Neuronal stem cell (in vitro differentiated cells): ENCODE results near the gene IFIT1.

Source experiments
- DNase-seq: peaks from one replicate; pipeline ENCODE4 v3.0.0-alpha.2; 2013; ENCODE audit warnings: low spot score
- H2AFZ ChIP-seq: one replicate; pipeline ENCODE4 v1.6.1; 2013; ENCODE audit warnings: mild to moderate bottlenecking, low read length, inconsistent platforms
- H2AK5ac ChIP-seq: 2 replicates; pipeline ENCODE4 v1.6.1; 2013; ENCODE audit warnings: low read depth, mild to moderate bottlenecking, inconsistent platforms, low read length, moderate library complexity, mixed read lengths
- H2BK120ac ChIP-seq: 2 replicates; pipeline ENCODE4 v1.6.1; 2013; ENCODE audit warnings: low read depth, mild to moderate bottlenecking, inconsistent platforms, low read length, moderate library complexity, mixed read lengths
- H2BK12ac ChIP-seq: one replicate; pipeline ENCODE4 v1.6.1; 2013; ENCODE audit warnings: low read length, inconsistent platforms
- H2BK15ac ChIP-seq: 2 replicates; pipeline ENCODE4 v1.6.1; 2013; ENCODE audit warnings: mild to moderate bottlenecking, low read length, inconsistent platforms, mixed read lengths
- H2BK5ac ChIP-seq: one replicate; pipeline ENCODE4 v1.6.1; 2013; ENCODE audit warnings: inconsistent platforms, mild to moderate bottlenecking, low read length, moderate library complexity
- H3K14ac ChIP-seq: one replicate; pipeline ENCODE4 v1.6.1; 2013; ENCODE audit warnings: low read length, inconsistent platforms
- H3K18ac ChIP-seq: 2 replicates; pipeline ENCODE4 v1.6.1; 2013; ENCODE audit warnings: low read length, inconsistent platforms
- H3K23ac ChIP-seq: 2 replicates; pipeline ENCODE4 v1.6.1; 2013; ENCODE audit warnings: low read depth, mild to moderate bottlenecking, mixed read lengths, low read length, inconsistent platforms; ENCODE audit not compliant: poor library complexity
- H3K27ac ChIP-seq: replicated peaks from 3 replicates; pipeline ENCODE4 v1.5.1; 2013; ENCODE audit warnings: low read length, inconsistent platforms
- H3K27me3 ChIP-seq, 3 experiments: 2 replicates each; pipeline ENCODE4 v1.6.1; 2013; ENCODE audit warnings: low read length in 3 of 3, mild to moderate bottlenecking in 2 of 3, inconsistent platforms in 1 of 3, low read depth in 1 of 3, mixed read lengths in 1 of 3, moderate library complexity in 1 of 3; ENCODE audit not compliant: control insufficient read depth in 3 of 3, insufficient read depth in 3 of 3
- H3K36me3 ChIP-seq, 2 donors: replicated peaks in 1 of 2; 2 replicates each; pipeline ENCODE4 v1.6.1; 2013; ENCODE audit warnings: low read length in 2 of 2; ENCODE audit not compliant: control insufficient read depth in 2 of 2, insufficient read depth in 2 of 2
- H3K4ac ChIP-seq: 2 replicates; pipeline ENCODE4 v1.6.1; 2013; ENCODE audit warnings: inconsistent platforms, mild to moderate bottlenecking, low read length, moderate library complexity
- H3K4me1 ChIP-seq, 2 donors: 1 replicate in 1 of 2; 2 replicates in 1 of 2; pipeline ENCODE4 v1.6.1; 2013; ENCODE audit warnings: low read length in 2 of 2, low read depth in 1 of 2; ENCODE audit not compliant: control insufficient read depth in 2 of 2, insufficient read depth in 1 of 2
- H3K4me2 ChIP-seq: one replicate; pipeline ENCODE4 v1.6.1; 2013; ENCODE audit warnings: mild to moderate bottlenecking, low read length, inconsistent platforms; ENCODE audit not compliant: insufficient read depth, poor library complexity, severe bottlenecking
- H3K4me3 ChIP-seq, 2 donors: 2 replicates each; pipeline ENCODE4 v1.5.1; 2013; ENCODE audit warnings: low read length in 2 of 2, mild to moderate bottlenecking in 2 of 2, inconsistent platforms in 1 of 2, moderate library complexity in 1 of 2
- H3K79me1 ChIP-seq: one replicate; pipeline ENCODE4 v1.6.1; 2013; ENCODE audit warnings: low read depth, mild to moderate bottlenecking, inconsistent platforms, low read length, moderate library complexity
- H3K9ac ChIP-seq: one replicate; pipeline ENCODE4 v1.6.1; 2013; ENCODE audit warnings: mild to moderate bottlenecking, low read depth, low read length, inconsistent platforms; ENCODE audit not compliant: poor library complexity
- H3K9me3 ChIP-seq, 2 donors: replicated peaks in 1 of 2; 2 replicates each; pipeline versions ENCODE3 to v1.6.1; 2013; ENCODE audit warnings: low read length in 2 of 2, mild to moderate bottlenecking in 2 of 2, inconsistent platforms in 1 of 2, low read depth in 1 of 2, mixed read lengths in 1 of 2, moderate library complexity in 1 of 2; ENCODE audit not compliant: control insufficient read depth in 2 of 2, insufficient read depth in 1 of 2
- H4K8ac ChIP-seq: one replicate; pipeline ENCODE4 v1.6.1; 2013; ENCODE audit warnings: low read depth, mild to moderate bottlenecking, inconsistent platforms, low read length, moderate library complexity
- H4K91ac ChIP-seq: one replicate; pipeline ENCODE4 v1.6.1; 2013; ENCODE audit warnings: low read length, low read depth, mild to moderate bottlenecking, inconsistent platforms; ENCODE audit not compliant: poor library complexity
- WGBS, 2 donors: extraction: QIAGEN DNeasy Blood & Tissue Kit; methylation state at CpG; one replicate each; pipeline ENCODE4 v1.1.7; 2013; ENCODE audit warnings: missing lambda C conversion rate in 2 of 2, mixed read lengths in 1 of 2; ENCODE audit not compliant: insufficient read length in 2 of 2, insufficient replicate concordance in 1 of 2; ENCODE audit errors: extremely low coverage in 2 of 2; 5-methylcytosine and 5-hydroxymethylcytosine counted together

Gene IFIT1

DNA sequence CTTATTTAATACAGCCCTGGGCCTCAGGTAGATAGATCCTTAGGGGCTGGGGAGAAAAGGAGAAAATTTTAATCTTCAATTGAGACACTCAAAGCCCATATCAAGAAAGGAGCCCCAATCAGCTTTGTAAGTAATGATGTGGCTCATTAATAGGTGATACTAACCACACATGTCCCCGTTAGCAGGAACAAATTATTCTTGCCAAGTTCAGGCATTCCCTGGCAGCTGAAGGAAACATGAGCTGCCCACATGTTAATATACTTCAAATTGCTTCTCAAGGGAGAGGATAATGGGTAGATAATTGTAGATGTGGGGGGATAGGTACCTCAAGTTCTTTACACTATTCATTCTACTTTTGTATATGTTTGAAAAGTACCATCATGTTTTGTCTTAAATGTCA lies 36.5 kb downstream of the IFIT1 start:
- Histone ChIP-seq H2AFZ (no peak overlapping the region), H2BK15ac (no peak overlapping the region), H4K91ac (no peak overlapping the region), H3K18ac (no peak overlapping the region), H3K14ac (no peak overlapping the region), H3K4me1 (no peaks in the 10 kb centered on the region), H3K27ac (no peak overlapping the region), H3K23ac (no peak overlapping the region), H3K4ac (no peak overlapping the region), H3K9ac (no peak overlapping the region), H4K8ac (no peak overlapping the region), H2AK5ac (no peak overlapping the region), H2BK12ac (no peak overlapping the region), H3K79me1 (no peaks in the 10 kb centered on the region), H3K36me3 (no peaks in the 10 kb centered on the region), H2BK120ac (no peak overlapping the region), H3K27me3 (peaks cover 0 to 31% (median 0%) of the 10 kb centered on the region in 3 experiments), H2BK5ac (no peak overlapping the region), H3K4me3 (no peak overlapping the region), H3K4me2 (no peak overlapping the region), H3K9me3 (no peaks in the 10 kb centered on the region)
- WGBS, 2 donors, result no CpG with 5 or more reads among the region's 1 CpG
- DNase-seq, result no peak

DNA sequence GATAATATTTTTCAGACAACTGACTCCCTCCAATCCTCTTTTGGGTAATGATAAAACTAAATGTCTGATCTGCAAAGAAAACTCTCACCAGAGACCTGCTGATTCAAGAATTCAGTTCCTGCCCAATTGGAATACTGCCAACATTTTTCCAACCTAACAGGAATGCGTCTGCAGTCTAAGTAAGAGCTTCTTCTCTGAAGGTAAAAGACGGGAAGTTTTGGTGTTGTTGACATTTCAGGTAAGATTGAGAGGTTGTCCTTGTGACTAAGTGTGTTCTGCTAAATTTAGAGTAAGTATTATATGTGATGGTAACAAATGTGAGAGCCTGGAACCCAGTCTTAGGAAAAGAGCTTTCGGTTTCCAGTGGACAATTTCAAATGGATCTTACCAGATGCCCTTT lies 39.6 kb downstream of the IFIT1 start:
- Histone ChIP-seq H3K23ac (no peak overlapping the region), H3K9ac (no peak overlapping the region), H3K4me1 (no peaks in the 10 kb centered on the region), H3K4me3 (no peak overlapping the region), H3K4ac (no peak overlapping the region), H2BK5ac (no peak overlapping the region), H3K79me1 (no peaks in the 10 kb centered on the region), H3K4me2 (no peak overlapping the region), H3K14ac (no peak overlapping the region), H3K27ac (no peak overlapping the region), H3K18ac (no peak overlapping the region), H3K27me3 (peaks cover 0 to 49% (median 0%) of the 10 kb centered on the region in 3 experiments), H3K9me3 (no peaks in the 10 kb centered on the region), H2BK12ac (no peak overlapping the region), H2BK120ac (no peak overlapping the region), H2AK5ac (no peak overlapping the region), H2BK15ac (no peak overlapping the region), H4K91ac (no peak overlapping the region), H2AFZ (no peak overlapping the region), H4K8ac (no peak overlapping the region), H3K36me3 (no peaks in the 10 kb centered on the region)
- WGBS, 2 donors, result no CpG with 5 or more reads among the region's 3 CpGs
- no peak for DNase-seq

DNA sequence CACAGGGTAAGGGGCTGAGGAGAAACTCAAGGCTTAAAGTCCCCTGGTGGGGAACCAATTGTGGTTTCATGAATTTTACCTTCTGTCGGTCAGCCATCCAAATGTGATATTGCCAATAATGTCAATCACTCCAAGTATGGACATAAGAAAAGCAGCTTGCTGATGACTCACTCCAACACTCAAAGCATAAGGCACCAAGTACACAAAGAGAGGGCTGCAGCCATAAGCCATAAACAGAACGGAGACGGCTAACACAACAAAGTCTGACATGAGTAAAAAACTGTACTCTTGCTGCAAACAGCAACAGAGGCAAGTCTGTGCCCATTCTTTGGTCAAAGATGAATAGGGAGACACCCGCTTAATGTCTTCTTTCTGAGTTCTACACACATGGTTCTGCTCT lies 46.1 kb downstream of the IFIT1 start:
- H3K9me3 ChIP-seq, result no peaks in the 10 kb centered on the region
- H3K4me1 ChIP-seq, result no peaks in the 10 kb centered on the region
- H2AFZ ChIP-seq, result no peak overlapping the region
- no peak overlapping the region for H3K14ac ChIP-seq
- WGBS, 2 donors, result no CpG with 5 or more reads among the region's 4 CpGs
- H3K4me3 ChIP-seq, result no peak overlapping the region
- H4K8ac ChIP-seq, result no peak overlapping the region
- H3K27ac ChIP-seq, result no peak overlapping the region
- no peak overlapping the region for H2BK5ac ChIP-seq
- no peak overlapping the region for H3K4ac ChIP-seq
- H2AK5ac ChIP-seq, result no peak overlapping the region
- H3K9ac ChIP-seq, result no peak overlapping the region
- no peak overlapping the region for H2BK120ac ChIP-seq
- no peak overlapping the region for H4K91ac ChIP-seq
- no peaks in the 10 kb centered on the region for H3K36me3 ChIP-seq
- H3K18ac ChIP-seq, result no peak overlapping the region
- peaks cover 0 to 29% (median 0%) of the 10 kb centered on the region in 3 experiments for H3K27me3 ChIP-seq
- no peak overlapping the region for H3K4me2 ChIP-seq
- no peak overlapping the region for H3K23ac ChIP-seq
- no peak overlapping the region for H2BK15ac ChIP-seq
- no peaks in the 10 kb centered on the region for H3K79me1 ChIP-seq
- DNase-seq, result no peak
- H2BK12ac ChIP-seq, result no peak overlapping the region

DNA sequence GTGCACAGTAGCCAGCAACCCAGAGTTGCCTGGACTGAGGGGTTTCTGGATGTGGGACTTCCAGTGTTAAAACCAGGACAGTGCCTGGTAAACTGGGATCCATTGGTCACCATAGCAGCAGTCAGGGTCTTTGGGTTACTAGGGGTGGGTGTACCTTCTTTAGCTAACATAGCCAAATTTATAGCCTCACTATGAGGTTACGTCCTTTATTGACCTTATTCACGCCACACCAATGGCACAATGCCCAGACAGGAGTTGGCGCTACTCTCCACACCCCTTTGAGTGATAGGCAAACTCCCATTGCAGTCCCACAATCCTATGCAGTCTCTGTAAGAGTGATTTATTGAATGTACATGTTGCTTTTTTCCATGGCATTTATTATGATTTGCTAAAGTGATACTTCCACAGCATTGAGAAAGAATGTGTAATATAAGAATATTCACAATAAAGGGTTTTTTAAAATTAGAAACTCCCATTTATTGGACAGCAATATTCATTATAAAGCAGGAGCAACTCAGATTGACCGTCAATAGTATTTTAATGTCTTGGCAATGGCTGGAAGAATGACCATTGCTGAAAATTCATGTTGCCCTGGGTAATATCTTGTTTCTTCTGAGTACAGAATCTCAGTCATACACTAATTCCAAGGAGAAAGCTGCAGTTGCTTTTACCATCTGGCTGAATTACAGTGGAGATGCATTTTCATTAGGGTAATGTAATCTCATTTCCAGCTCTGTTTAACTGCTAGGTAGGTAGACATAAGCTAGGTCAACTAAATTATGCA lies 48.0 kb downstream of the IFIT1 start:
- Histone ChIP-seq H3K14ac (no peak overlapping the region), H3K4me3 (no peak overlapping the region), H3K36me3 (no peaks in the 10 kb centered on the region), H3K9me3 (peaks cover 0 to 2% of the 10 kb centered on the region in 2 donors), H2AK5ac (no peak overlapping the region), H2BK12ac (no peak overlapping the region), H3K9ac (no peak overlapping the region), H3K4me2 (no peak overlapping the region), H2BK5ac (no peak overlapping the region), H2AFZ (no peak overlapping the region), H3K4me1 (no peaks in the 10 kb centered on the region), H3K18ac (no peak overlapping the region), H3K23ac (no peak overlapping the region), H4K91ac (no peak overlapping the region), H3K27ac (no peak overlapping the region), H3K4ac (no peak overlapping the region), H2BK15ac (no peak overlapping the region), H3K27me3 (peaks cover 0 to 15% (median 0%) of the 10 kb centered on the region in 3 experiments), H2BK120ac (no peak overlapping the region), H3K79me1 (no peaks in the 10 kb centered on the region), H4K8ac (no peak overlapping the region)
- WGBS, 2 donors, result no CpG with 5 or more reads among the region's 4 CpGs
- DNase-seq, result no peak
